KMS-11 (cell line): Measurements from ENCODE around the gene SCN4B.

Source experiments
- H2AFZ ChIP-seq: fragments of 200-600 bp; sonication (generic); 2 replicates; pipeline ENCODE4 v1.6.1; 2016; ENCODE audit warnings: antibody characterized with exemption, mixed run types, low read depth
- H3K27ac ChIP-seq: fragments of 200-600 bp; sonication (generic); 2 replicates; pipeline ENCODE4 v1.6.1; 2016; ENCODE audit warnings: mild to moderate bottlenecking, mixed run types
- H3K27me3 ChIP-seq: fragments of 200-600 bp; sonication (generic); 2 replicates; pipeline ENCODE4 v1.6.1; 2017; ENCODE audit warnings: mild to moderate bottlenecking, low read depth, mixed run types, moderate library complexity; ENCODE audit not compliant: insufficient read depth
- H3K36me3 ChIP-seq: fragments of 200-600 bp; sonication (generic); 2 replicates; pipeline ENCODE4 v1.6.1; 2017; ENCODE audit warnings: mild to moderate bottlenecking, mixed run types; ENCODE audit not compliant: insufficient read depth
- H3K4me1 ChIP-seq: fragments of 200-600 bp; sonication (generic); 2 replicates; pipeline ENCODE4 v1.6.1; 2016; ENCODE audit warnings: mild to moderate bottlenecking, low read depth, mixed run types; ENCODE audit not compliant: poor library complexity, severe bottlenecking
- H3K4me2 ChIP-seq: fragments of 200-600 bp; sonication (generic); 2 replicates; pipeline ENCODE4 v1.7.0; 2016; ENCODE audit warnings: mild to moderate bottlenecking, mixed run types
- H3K4me3 ChIP-seq: fragments of 200-600 bp; sonication (generic); IDR thresholded peaks from 2 replicates; pipeline ENCODE4 v1.6.1; 2017; ENCODE audit warnings: low read depth, low read length, mixed read lengths; ENCODE audit not compliant: insufficient read depth
- H3K79me2 ChIP-seq: fragments of 200-600 bp; sonication (generic); 2 replicates; pipeline ENCODE4 v1.6.1; 2016; ENCODE audit warnings: low read depth, mixed run types; ENCODE audit not compliant: insufficient read depth
- H3K9ac ChIP-seq: fragments of 200-600 bp; sonication (generic); 2 replicates; pipeline ENCODE4 v1.6.1; 2016; ENCODE audit warnings: mild to moderate bottlenecking, mixed run types
- H4K20me1 ChIP-seq: fragments of 200-600 bp; sonication (generic); 2 replicates; pipeline ENCODE4 v1.6.1; 2016; ENCODE audit warnings: mild to moderate bottlenecking, mixed run types; ENCODE audit not compliant: insufficient read depth
- TF ChIP-seq, protein P1 (sequence below): fragments of 200-600 bp; sonication (generic); conservative IDR thresholded peaks from 2 replicates; pipeline ENCODE4 v1.6.1; 2017; ENCODE audit warnings: low read depth, mild to moderate bottlenecking, antibody characterized with exemption, low read length, moderate library complexity, mixed read lengths

Gene SCN4B

DNA sequence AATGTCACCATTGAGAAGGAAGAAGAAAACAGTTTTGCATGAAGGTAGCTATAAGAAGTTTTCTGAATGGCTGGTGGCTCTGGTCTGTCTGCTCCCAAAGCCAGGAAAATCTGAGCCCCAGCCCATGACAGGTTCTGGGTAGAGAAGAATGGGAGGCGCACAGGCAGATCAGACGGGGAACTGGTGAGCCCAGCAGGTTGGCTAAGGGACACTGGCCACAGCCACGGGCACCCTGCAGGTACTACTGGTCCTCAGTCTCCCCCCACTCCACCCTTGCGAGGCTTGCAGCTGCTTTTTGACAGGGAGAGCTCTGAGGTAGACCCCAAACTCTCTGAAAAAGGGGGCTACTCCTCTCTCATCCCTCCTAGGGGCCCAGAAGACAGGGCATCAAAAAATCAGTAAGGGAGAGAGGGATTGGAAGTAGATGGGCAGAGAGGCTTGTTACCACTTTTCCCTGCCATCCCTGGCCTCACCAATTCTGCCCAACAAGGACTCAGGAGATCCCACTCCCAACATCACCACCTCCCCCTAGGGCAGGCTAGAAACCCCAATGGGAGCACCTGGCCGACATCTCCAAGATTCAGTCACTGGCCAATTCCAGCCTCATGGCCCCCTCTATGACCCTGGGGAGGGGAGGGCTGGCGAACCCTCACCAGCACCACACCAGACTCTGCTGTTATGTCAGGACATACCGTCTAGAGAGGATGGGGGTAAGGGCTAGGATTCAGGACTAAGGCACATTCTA is 17.4 kb downstream of the SCN4B start:
- no peak overlapping the region for H3K9ac ChIP-seq
- H2AFZ ChIP-seq, result no peak overlapping the region
- no peaks in the 10 kb centered on the region for H4K20me1 ChIP-seq
- no peaks in the 10 kb centered on the region for H3K36me3 ChIP-seq
- H3K4me3 ChIP-seq, result no peak overlapping the region
- H3K4me1 ChIP-seq, result no peaks in the 10 kb centered on the region
- TF ChIP-seq, protein P1, sequence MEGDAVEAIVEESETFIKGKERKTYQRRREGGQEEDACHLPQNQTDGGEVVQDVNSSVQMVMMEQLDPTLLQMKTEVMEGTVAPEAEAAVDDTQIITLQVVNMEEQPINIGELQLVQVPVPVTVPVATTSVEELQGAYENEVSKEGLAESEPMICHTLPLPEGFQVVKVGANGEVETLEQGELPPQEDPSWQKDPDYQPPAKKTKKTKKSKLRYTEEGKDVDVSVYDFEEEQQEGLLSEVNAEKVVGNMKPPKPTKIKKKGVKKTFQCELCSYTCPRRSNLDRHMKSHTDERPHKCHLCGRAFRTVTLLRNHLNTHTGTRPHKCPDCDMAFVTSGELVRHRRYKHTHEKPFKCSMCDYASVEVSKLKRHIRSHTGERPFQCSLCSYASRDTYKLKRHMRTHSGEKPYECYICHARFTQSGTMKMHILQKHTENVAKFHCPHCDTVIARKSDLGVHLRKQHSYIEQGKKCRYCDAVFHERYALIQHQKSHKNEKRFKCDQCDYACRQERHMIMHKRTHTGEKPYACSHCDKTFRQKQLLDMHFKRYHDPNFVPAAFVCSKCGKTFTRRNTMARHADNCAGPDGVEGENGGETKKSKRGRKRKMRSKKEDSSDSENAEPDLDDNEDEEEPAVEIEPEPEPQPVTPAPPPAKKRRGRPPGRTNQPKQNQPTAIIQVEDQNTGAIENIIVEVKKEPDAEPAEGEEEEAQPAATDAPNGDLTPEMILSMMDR, result no peak
- no peaks in the 10 kb centered on the region for H3K27me3 ChIP-seq
- H3K79me2 ChIP-seq, result no peaks in the 10 kb centered on the region
- H3K4me2 ChIP-seq, result no peak overlapping the region
- no peak overlapping the region for H3K27ac ChIP-seq

DNA sequence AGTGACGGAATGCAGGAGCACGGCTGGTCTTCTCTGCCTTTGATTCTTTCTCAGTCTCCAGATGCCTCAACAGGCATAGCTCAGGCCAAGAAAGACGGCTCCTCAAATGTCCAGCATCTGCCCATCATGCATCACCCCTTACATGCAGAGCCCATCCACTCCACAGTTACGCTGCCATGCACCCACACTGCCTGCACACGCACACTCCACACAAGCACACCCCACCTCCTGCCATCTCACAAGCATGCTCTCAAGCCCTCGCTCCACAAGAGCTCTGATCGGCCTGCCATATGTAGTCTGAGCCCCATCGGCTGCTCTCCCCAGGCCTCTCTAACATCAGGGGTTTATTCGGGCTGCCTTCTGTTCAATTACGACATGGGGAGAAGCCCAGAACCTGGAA is 18.8 kb downstream of the SCN4B start:
- Histone ChIP-seq H3K79me2 (no peaks in the 10 kb centered on the region), H3K4me2 (no peak overlapping the region), H3K36me3 (no peaks in the 10 kb centered on the region), H3K27me3 (no peaks in the 10 kb centered on the region), H3K27ac (no peak overlapping the region), H3K4me3 (no peak overlapping the region), H4K20me1 (no peaks in the 10 kb centered on the region), H3K4me1 (no peaks in the 10 kb centered on the region), H2AFZ (no peak overlapping the region), H3K9ac (no peak overlapping the region)
- TF ChIP-seq, protein P1, result no peak

DNA sequence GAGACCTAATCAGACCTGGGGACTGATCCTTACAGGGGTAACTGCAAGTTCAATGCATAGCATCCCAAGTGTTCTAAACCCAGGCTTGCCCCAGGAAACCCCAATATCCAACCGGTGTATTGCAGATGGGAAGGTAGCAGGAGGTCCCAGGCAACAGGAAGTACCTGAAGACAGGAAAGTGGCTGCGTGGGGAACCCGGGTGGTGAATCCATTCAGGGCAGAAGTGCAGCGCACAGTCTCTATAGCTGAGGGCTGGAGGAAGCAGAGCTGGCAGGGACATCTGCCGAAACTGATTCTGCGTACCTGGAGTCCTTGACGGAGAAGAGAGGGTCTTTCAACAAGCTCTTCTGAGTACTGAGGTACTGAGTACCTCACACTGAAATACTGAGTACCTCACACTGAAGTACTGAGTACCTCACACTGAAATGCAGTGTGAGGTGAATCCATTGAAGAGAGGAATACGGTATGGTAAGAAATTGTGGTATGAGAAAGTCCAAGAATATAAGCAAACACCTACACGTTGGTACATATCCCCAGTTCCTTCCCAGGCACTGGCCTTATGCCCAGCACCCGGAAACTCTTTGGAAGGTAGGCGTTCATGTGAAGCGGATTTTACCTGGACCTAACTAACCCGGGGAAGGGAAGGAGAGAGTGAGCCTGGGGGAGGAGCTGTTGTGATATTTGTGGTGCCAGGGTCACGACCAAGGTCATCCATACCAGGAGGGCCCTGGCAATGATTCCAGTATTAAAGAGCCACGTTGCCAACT is 20.1 kb downstream of the SCN4B start:
- Histone ChIP-seq H3K4me1 (no peaks in the 10 kb centered on the region), H2AFZ (no peak overlapping the region), H3K4me2 (no peak overlapping the region), H3K36me3 (no peaks in the 10 kb centered on the region), H4K20me1 (no peaks in the 10 kb centered on the region), H3K27me3 (no peaks in the 10 kb centered on the region), H3K4me3 (no peak overlapping the region), H3K9ac (no peak overlapping the region), H3K79me2 (no peaks in the 10 kb centered on the region), H3K27ac (no peak overlapping the region)
- TF ChIP-seq, protein P1, result no peak

DNA sequence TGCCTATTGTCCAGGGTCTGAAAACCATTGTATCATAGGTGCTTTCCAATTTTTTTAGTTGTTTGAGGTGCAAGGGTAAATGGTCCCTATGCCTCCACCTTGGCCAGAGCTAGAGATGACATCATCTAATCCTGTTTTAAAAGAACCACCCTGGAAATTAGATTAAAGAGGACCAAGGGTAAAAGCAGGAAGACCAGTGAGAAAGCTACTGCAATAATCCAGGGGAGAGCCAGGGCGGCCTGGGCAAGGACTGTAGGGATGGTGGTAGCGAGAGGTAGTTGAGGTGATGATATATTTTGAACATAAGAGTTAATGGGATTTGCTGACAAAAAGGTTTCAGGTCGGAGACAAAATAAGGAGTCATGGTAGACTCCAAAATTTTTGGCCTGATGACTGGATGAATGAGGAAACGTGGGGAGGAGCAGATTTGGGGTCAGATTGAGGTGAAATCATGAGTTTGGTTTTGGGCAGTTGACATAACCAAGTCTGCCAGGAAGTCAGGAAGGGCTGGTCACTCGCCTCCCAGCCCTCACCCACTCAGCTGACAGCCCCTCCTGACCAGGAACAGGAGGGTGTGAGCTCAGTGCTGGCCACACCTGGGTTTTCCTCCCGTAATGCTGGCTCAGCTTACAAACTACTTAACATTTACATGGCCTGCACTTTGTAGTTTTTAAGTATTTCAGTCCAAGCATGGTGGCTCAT is 23.0 kb downstream of the SCN4B start:
- no peak overlapping the region for H3K4me2 ChIP-seq
- no peaks in the 10 kb centered on the region for H3K4me1 ChIP-seq

More for the DNA sequence above, 23.0 kb downstream of the SCN4B start:
- H3K27ac ChIP-seq, result no peak overlapping the region
- TF ChIP-seq, protein P1, result no peak
- H3K27me3 ChIP-seq, result no peaks in the 10 kb centered on the region
- no peaks in the 10 kb centered on the region for H3K36me3 ChIP-seq
- no peak overlapping the region for H3K4me3 ChIP-seq
- no peak overlapping the region for H2AFZ ChIP-seq
- H3K9ac ChIP-seq, result no peak overlapping the region
- H3K79me2 ChIP-seq, result no peaks in the 10 kb centered on the region
- no peaks in the 10 kb centered on the region for H4K20me1 ChIP-seq
